Measurements from ENCODE around the gene KLF7.

- no peak for TF ChIP-seq CTCF (IDR thresholded peaks at IDR 0.05)
- TF ChIP-seq EP300 (IDR thresholded peaks at IDR 0.05): peak; percentile 67 to 73
- peak in 1 of 2 donors; percentile 32 for TF ChIP-seq POLR2A (IDR thresholded peaks at IDR 0.05)
Observed at GRCh38 chr2:207164006-207164831, 1.5 kb downstream of the KLF7 start.
